GM12875 (cell line): ENCODE measurements around the gene ASIC2.

Experiments used
- H3K4me3 ChIP-seq: one replicate; pipeline ENCODE4 v1.5.1; 2011; ENCODE audit warnings: low read depth, low read length, control low read depth
- TF ChIP-seq, protein P1 (sequence below): IDR thresholded peaks from 2 replicates; pipeline ENCODE4 v1.5.1; 2011; ENCODE audit warnings: low read depth, mild to moderate bottlenecking, control low read depth, inconsistent platforms, low read length, moderate library complexity, borderline replicate concordance; ENCODE audit not compliant: insufficient read depth

Gene ASIC2

DNA sequence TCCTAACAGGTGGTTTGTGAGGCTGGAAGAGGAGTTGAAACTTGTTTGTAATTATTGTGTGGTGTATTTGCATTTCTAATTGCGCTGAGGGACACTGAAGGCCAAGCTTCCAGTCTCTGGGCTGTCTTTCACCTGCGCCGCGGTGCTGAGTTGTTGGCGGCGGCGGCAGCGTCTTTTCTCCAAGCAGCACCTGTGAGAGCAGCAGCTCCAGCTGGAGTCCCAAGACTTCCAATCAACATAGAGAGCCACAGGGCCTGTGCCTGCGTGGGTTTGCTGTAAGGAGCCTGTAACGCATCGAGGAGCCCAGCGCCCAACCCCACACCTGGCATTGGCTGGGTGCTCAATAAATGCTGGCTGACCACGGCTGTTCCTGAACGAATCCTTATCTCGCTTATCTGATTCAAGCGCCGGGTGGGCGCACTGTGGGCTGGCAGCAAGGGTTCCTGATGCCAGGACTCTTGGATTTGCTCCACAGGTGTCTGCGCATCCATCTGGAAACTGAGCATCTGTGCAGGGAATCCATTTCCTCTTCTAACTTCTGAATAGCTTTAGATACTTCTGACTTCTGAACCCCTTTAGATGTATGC, 138.1 kb downstream of the ASIC2 start:
- TF ChIP-seq, protein P1, sequence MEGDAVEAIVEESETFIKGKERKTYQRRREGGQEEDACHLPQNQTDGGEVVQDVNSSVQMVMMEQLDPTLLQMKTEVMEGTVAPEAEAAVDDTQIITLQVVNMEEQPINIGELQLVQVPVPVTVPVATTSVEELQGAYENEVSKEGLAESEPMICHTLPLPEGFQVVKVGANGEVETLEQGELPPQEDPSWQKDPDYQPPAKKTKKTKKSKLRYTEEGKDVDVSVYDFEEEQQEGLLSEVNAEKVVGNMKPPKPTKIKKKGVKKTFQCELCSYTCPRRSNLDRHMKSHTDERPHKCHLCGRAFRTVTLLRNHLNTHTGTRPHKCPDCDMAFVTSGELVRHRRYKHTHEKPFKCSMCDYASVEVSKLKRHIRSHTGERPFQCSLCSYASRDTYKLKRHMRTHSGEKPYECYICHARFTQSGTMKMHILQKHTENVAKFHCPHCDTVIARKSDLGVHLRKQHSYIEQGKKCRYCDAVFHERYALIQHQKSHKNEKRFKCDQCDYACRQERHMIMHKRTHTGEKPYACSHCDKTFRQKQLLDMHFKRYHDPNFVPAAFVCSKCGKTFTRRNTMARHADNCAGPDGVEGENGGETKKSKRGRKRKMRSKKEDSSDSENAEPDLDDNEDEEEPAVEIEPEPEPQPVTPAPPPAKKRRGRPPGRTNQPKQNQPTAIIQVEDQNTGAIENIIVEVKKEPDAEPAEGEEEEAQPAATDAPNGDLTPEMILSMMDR = no peak
- H3K4me3 ChIP-seq = no peak overlapping the region

DNA sequence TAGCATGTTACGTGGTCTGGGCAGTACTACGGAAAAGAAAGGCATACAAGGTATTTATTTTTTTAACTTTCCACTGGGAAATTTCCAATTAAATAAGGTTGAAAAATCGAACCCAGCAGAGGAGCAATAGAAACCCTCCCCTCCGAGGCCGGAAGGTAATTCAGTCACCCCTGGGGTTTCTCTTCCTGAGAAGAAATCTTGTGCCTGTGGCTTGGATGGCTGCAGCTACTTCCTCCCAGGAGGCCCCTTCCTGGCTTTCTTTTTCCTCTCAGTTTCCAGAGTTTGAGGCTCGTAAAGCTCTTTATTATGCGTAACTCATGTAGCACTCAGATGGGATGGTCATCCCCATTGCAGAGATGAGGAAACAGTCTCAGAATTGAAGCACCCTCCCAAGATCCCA, 140.3 kb downstream of the ASIC2 start:
- TF ChIP-seq, protein P1 = no peak

DNA sequence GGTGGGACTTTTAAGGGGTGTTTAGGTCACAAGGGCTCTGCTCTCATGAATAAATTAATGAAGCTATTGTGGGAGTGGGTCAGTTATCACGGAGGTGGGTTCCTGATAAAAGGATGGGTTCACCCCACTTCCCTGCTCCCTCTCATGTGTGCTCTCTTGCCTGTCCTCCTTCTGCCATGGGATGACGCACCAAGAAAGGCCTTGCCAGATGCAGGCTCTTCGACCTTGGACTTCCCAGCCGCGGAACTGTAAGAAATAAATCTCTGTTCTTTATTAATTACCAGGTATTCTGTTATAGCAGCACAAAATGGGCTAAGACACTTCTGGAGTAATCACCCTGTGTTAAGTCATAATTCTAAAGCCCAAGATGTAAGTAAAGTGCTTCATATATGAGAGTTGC, 141.5 kb downstream of the ASIC2 start:
- no peak overlapping the region for H3K4me3 ChIP-seq

More for the DNA sequence above, 140.3 kb downstream of the ASIC2 start:
- H3K4me3 ChIP-seq = no peak overlapping the region

DNA sequence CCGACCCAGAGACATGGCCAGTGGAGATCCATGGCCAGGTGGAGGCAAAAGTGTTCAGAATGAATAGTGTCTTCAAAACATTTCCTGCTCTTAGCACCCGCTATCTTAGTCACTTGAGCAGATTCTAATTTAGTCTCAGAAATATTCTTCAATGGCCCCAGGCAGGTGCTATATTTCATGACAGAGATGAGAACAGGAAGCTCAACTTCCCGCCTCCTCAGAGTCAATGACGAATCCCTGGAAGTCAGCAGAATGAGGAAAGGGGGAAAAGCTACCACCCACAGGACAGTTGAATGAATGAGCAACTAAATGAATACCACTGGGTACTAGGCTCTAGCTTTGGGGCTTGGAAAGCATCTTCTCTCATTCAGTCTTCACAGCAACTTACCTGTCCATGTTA, 147.2 kb downstream of the ASIC2 start:
- TF ChIP-seq, protein P1 = no peak

More for the DNA sequence above, 141.5 kb downstream of the ASIC2 start:
- TF ChIP-seq, protein P1 = no peak

DNA sequence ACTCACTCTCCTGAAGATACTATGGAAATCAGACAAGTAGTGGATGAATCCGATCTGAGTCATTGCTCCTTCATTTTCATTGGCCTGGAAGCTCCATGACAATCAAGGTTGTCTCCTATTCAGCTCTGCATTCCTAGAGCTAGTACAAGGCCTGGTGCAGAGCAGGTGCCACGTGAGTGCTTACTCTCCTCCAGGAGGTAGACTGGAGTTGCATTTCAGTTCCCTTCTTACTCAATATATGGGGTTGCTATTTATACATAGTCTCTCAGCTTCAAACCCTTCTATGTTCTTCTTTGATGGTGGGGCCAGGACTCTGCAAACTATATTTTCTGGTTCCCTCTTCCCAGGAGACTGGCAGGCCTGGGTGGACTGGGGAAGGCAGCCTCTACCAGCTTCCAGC, 148.3 kb downstream of the ASIC2 start:
- TF ChIP-seq, protein P1 = no peak
- no peak overlapping the region for H3K4me3 ChIP-seq

More for the DNA sequence above, 147.2 kb downstream of the ASIC2 start:
- H3K4me3 ChIP-seq = no peak overlapping the region

DNA sequence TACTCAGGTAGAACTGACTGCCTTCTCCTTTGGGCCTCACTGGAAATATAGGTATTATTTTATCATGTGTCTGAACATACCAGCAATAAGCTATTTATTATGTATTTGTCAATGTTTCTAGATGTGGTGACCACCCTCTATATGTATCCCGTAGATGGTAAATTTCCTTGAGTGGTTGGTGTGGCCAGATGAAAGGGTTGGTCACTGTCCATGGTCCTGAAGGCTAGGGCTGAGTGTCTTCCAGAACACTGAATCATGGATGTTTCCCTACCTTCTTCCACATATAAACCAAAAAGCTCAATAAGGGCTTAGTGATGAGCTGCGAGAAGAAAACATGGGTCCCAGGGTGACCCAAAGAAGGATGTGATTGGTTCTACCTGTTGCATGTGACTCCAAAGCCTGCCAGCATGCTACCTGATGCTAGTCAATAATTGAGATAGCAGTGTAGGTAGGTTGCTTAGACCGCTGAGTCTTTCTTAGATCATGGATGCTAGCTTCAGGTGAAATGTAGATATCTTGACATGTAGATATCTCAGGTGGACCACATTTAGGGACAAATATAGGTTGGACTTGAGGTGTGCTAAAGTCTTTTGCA, 150.3 kb downstream of the ASIC2 start:
- TF ChIP-seq, protein P1 = no peak
- no peak overlapping the region for H3K4me3 ChIP-seq
